GM12801 (cell line): ENCODE data around the gene FAM3D.

ENCODE experiments used
- CTCF ChIP-seq: IDR thresholded peaks from one replicate; pipeline ENCODE4 v1.5.1; 2011; ENCODE audit warnings: control low read depth; ENCODE audit not compliant: insufficient read length; ENCODE audit errors: extremely low read depth

FAM3D gene

GRCh38 chr3:58666683-58667082, at the start of gene FAM3D:
Gene FAM3D (minus strand): TSS chr3:58666774. CDS start chr3:58655563, 11,211 bp downstream.
- no peak for TF ChIP-seq CTCF

- no peak for TF ChIP-seq CTCF
Measured at GRCh38 chr3:58713715-58714401, 47.3 kb upstream of the FAM3D start.

- no peak for TF ChIP-seq CTCF
Measured at GRCh38 chr3:58711871-58712270, 45.3 kb upstream of the FAM3D start.

GRCh38 chr3:58708116-58708791, 41.7 kb upstream of the FAM3D start:
- TF ChIP-seq CTCF: no peak

- no peak for TF ChIP-seq CTCF
Measured at GRCh38 chr3:58707390-58707930, 40.9 kb upstream of the FAM3D start.

- no peak for TF ChIP-seq CTCF
Measured at GRCh38 chr3:58706395-58707167, 40.0 kb upstream of the FAM3D start.

GRCh38 chr3:58704745-58705144, 38.2 kb upstream of the FAM3D start:
- no peak for TF ChIP-seq CTCF
